Activated naive CD8-positive, alpha-beta T cell treated with anti-CD3 and anti-CD28 coated beads, Interleukin-2, amount 50 U/mL, for 16 hours (primary cell): Measurements from ENCODE around the gene CES5A.
"Not testable (repeated sequence)": the region's sequence is repeated elsewhere in the genome, so short reads cannot be mapped to it uniquely, and the experiment has no call there.

ENCODE experiments used
- DNase-seq: peaks from one replicate; pipeline ENCODE4 v3.0.0-alpha.2; 2020; ENCODE audit warnings: low read depth, low spot score

Gene CES5A

DNA sequence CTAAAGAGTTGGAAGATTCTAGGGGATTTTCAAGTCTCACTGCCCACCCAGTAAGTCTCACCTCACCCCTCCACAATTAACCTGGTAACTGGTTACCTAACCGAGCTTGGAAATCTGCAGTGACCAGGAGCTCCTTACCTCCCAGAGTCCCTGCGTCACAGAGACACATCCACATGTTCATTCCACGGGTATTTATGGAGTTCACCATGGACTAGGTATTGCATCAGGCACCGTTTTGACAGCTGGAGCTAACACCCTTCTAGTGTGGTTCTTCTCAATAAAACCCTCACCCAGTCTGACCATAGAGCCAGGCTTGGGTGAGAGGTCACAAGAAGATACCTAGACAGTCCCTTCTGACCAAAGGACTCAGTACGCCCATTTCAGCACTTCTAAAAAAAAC lies 2.1 kb downstream of the CES5A start:
- no peak for DNase-seq

DNA sequence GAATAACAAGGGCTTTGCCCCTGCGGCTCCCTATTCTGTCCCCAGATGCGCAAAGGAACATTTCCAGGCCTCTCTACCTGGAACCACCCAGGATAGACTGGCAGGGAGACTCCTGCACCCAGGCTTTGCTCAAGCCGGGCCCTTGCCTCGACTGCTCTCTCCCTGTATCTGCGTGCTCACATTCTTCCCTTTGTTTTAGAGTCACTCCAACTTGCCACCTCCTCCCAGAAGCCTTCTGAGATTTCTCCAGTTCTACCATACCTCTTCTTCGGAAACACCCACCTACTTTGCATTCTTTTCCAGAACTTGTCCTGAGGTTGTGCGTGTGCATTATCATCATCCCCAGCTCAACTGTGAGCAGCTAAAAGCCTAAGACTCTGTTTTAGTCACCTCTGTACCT lies 3.0 kb downstream of the CES5A start:
- DNase-seq: no peak

DNA sequence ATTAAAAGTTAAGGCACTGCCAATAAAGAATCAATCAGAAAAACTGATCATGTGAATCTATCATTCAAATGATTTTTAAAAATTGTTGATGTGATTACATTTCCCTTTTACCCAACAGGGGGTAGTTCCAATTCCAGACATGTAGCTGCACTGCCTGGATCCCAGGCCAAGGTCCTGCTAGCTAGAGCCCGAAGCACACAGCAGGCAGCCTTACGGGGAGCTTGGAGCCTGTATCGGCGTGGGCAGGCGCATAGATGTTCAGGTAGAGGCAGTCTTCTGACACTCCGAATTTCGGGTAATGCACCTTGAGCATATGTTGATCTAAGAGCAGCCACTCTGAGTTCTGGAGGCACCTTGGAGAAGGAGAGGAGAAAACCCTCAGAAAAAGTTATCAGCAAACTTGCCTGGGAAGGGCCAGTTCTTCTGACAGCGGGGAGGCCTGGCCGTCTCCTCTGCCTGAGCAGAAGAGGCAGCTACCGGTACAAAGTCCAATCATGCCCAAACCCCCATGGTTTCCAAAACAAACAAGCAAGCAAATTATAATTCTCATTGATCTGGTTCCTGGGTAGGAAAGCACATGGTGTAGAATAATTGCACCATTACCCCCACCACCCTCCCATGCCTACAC lies 3.6 kb downstream of the CES5A start:
- no peak for DNase-seq

DNA sequence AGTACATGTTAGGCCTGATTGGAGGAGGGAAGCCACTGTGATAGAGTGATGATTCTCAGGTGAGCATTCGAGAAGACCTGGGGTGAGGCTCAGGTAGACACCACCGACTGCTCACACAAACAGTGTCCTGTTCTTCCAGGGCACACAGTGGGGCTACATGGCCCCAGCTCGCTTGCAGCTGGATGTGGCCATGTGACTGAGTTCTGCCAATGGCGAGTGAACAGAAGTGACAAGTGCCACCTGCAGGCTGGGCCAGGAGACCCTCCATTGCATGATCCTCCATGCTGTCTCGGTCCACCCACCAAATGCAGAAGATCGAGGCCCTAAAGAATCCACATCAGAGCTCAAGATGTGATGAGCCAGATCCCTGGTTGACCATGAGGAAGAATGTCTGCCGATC lies 6.2 kb downstream of the CES5A start:
- DNase-seq: no peak

DNA sequence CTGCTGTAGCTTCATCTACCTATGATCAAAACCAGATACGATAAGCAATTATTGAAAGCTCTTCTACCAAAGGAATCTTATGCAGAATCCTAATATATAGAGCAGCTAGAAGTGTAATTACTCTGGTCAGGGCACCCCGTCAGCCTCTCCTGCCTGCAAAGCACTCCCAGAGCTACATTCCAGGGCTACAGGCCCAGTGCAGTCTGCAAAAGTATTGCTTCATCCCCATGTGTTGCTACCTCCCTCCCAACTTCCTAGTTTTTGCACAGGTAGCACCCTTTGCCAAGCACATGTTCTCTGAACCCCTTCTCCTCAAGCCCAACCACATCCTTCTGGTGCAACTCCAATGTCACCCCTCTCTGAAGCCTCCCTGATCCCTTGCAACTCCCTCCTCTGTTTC lies 7.0 kb downstream of the CES5A start:
- DNase-seq: no peak

DNA sequence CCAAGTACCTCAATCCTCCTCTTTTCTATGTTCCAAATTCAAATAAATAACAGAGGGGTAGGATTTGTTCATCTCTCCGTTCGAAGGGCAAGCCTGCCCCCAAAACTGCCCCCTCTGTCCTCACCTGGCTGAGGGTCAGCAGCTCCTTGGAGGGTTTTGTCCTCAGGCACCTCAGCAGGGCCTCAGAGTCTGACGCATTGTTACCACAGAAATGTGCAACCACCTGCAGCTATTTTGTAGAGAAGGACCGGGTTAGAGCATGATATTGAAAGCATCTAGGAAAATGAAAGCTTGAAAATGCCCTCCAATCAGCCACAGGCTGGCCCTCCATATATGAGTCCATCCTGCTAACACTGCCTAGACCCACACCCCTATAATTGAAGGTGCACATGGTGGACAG lies 13.9 kb downstream of the CES5A start:
- DNase-seq: no peak

DNA sequence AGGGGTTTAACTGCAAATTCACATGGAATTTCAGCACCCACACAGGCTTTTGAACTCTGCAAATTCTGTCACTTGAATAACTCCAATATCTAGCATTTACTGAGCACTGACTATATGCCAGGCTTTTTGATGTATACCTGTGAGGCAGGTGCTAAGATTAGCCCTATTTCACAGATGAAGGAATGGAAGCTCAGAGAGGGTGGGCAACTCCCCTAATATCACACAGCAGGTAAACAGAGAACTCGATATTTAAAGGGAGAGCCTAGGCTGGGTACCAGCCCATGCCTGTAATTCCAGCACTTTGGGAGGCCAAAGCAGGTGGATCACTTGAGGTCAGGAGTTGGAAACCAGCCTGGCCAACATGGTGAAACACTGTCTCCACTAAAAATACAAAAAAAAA lies 17.5 kb downstream of the CES5A start:
- DNase-seq: not testable (repeated sequence)

DNA sequence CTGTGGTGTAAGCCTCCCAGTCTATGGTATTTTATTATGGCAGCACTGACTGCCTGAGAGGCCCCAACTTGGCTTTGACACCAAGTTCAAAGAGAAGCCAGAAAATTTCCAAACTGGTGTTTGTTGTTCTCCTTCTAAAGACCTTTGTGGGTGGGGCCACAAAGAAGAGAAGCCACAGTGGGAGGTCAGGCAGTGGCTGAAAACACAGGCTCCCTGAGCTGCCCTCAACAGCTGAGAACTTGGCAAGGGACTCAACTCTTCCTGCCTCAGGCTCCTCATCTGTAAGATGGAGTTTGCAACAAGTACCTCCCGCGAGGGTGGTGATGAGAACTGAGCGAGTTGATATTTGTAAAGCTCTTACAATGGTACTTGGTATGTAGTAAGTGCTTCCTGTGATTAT lies 18.2 kb downstream of the CES5A start:
- no peak for DNase-seq

DNA sequence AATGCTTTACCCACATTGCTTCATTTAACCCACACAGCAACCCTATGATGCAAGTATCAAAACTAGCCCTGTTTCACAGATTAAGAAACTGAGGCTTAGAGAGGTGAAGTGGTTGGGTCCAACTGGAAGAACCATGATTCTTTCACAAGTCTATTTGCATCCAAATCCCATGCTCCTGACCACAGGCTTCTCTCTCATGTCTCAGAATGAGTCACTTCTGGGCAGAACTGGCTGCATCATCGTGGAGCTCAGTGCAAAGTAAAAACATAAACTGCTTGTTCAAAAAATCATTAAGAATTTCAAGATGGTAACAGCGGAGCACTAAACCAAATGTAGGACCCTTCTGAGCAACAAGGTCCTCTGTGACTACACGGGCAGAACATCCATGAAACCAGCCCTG lies 22.1 kb downstream of the CES5A start:
- no peak for DNase-seq

DNA sequence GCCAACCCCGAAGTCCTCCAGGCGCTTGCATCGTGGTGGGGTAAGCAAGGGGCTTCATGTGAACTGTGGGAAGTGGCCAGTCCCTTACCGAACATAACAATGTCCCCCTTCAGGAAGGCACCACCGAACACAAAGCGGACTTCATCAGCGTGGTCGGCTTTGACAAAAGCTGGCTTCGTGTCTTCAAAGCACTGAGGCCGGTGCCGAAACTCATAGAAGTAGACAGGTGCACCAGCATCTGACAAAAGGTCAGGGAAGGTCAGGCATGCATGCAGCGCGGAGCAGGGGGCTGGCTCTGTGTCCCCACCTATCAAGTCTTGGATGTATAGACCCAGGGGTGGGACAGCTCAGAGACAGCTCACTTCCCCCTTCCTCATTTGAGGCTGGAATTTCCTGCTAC lies 25.6 kb downstream of the CES5A start:
- no peak for DNase-seq

DNA sequence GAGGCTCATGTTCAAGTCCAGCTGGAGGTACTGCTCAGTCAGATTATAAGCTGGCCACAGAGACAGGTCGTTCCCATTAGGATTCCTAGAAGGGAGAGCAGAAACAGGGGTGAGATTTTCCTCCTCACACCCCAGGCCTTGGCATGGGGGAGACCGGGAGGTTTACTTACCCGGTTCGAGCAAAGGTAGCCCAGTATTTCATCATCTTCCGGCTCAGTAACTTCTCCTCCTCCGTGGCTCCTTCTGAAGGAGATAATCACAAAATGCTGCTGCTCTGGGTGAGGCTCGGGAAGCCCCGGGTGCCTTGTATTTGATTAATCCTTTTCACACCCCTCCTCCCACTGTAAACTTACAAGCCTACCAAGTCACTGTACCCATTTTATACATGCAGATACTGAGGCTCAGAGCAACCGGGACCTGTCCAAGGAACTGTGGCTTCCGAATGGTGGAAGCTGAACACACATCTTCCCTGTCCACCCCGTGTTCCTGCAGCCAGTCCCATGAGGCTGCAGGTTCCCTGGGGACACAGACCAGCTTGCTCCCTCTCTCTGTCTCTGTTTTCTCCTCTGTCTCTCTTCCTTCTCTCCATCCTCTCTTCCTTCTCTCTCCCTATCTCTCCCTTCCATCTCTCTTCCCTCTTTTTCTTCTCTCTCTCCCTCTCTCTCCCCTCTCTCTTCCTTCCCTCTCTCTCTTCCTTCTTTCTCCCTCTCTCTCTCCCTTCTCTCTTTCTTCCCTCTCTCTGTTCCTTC lies 28.4 kb downstream of the CES5A start:
- DNase-seq: no peak

DNA sequence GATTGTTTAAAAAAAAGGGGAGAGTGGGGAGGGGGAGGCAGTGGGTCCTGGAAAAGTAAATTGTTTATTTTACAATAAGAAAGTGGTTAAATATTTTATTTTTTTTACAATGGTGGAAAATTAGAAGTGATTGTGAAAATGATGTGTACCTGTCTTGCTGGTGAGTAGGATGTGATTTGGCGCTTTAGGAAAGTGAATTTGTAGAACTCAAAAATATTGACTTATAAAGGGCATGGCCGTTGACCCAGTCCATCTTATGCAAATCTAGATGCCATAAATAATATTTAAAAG lies 32.1 kb downstream of the CES5A start:
- no peak for DNase-seq

DNA sequence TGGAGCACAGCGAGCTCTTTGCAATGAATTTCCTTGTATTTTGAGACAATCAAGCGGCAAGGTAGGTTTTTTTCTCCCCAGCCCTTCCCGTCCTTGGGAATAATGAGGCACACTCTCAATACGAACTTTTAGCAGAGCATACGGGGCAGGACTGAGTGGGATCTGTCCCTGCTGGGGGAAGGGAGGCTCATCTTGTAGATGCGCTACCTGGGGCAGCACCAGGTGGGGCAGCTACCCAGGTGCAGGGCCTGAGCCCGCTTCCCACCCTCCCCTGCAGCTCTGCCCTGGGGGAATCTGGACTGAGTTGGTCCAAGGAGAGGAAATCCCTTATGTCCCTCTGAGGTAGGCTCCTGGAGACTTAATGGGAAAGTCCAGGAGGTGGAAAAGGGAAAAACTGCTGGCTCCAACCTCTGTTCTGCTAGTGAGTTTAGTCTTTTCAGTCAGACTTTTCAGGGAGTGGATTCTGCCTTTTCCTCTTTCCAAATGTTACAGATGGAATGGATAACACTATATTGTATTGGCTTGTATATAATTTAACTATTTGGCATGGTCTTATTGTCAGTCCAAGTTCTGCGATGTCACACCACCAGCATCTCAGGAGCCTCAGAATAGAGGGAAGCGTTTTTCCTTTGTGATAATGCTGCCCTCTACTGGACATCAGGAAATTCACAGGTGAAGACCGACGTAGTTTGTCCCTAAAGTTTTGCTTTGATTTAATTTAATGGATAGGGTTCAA lies 32.6 kb downstream of the CES5A start:
- no peak for DNase-seq

DNA sequence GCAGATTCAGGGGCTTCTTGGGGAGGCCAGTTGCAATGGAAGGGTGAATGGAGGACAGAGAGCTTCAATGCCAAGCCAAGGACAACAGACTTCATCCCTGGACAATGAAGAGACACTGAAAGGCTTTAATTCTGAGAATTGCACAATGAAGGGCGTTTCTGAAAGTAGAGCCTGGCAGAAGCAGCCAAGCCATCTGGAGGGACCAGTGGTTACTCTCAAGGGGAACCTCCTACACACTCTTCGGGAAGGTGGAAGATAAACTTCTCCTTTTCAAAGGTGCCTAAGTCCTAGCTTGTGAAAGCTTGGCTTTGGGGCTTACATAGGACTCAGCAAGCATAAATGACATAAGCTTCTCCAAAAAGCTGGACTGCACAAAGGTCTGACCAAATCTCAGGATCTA lies 36.1 kb downstream of the CES5A start:
- no peak for DNase-seq

DNA sequence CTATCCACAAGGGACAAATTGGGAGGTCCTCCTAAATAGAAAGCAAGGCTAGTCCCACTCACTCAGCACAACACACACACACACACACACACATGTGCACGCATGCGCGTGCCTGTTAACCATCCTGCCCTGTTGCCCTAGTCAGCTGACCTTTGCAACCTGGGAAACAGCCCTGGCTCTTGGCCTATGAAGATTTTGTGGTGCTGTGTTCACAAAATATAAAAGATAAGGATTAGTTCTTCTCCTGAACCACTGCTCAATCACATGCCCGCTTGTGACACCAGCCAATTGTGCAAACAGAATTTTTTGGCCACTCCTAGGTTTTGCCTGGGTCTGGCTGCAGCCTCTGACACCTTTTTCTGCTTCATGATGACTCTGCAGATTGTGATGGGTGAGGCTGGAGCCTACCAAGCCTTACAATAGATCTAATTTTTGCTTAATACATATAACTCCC lies 39.0 kb downstream of the CES5A start:
- no peak for DNase-seq

DNA sequence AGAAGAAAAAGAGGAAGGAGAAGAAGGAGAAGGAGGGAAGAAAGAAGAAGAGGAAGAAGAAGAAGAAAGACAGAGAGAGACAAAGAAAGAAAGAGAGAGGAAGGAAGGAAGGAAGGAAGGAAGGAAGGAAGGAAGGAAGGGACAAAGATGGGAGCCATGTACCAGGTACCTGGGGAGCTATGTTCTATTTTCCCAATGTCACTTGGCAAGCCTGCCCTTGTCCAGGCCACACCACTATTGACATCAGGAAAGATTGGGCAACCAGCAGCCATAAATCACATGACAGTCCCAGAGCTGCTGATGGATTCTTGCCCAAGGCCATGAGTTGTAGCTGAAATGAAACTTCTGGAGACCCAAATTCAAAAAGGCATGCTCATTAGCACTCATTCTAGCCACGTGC lies 39.6 kb downstream of the CES5A start:
- DNase-seq: no peak

DNA sequence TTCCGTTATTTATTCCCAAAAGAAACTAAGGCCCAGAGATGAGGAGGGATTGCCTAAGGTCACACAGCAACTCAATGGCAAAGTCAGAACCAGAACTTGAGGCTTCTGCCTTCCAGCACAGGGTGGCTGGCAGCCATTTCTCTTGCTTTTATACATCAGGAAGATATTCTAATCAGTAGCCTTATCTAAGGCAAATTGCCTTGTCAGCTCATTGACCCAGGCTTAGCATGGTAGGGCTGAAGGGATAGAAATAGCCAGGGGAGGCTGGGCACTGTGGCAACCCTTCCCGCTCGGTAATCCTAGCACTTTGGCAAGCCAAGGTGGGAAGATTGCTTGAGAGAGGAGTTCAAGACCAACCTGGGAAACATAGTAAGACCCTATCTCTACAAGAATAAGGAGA lies 40.0 kb downstream of the CES5A start:
- DNase-seq: not testable (repeated sequence)

DNA sequence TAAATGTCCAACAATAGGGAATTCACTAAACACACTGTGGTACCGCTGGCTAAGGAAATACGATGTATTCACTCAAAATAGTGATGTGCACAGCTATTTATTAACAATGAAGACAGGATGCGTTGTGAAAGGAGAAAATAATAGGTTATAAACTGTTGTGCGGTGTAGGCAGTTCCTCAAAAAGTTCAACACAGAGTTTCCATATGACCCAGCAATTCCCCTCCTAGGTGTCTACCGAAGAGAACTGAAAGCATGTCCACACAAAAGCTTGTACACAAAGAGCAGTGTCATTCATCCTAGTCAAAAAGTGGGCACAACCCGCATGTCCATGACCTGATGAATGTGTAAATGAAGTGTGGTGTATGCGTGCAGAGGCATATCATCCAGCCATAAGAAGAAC lies 41.1 kb downstream of the CES5A start:
- DNase-seq: no peak

DNA sequence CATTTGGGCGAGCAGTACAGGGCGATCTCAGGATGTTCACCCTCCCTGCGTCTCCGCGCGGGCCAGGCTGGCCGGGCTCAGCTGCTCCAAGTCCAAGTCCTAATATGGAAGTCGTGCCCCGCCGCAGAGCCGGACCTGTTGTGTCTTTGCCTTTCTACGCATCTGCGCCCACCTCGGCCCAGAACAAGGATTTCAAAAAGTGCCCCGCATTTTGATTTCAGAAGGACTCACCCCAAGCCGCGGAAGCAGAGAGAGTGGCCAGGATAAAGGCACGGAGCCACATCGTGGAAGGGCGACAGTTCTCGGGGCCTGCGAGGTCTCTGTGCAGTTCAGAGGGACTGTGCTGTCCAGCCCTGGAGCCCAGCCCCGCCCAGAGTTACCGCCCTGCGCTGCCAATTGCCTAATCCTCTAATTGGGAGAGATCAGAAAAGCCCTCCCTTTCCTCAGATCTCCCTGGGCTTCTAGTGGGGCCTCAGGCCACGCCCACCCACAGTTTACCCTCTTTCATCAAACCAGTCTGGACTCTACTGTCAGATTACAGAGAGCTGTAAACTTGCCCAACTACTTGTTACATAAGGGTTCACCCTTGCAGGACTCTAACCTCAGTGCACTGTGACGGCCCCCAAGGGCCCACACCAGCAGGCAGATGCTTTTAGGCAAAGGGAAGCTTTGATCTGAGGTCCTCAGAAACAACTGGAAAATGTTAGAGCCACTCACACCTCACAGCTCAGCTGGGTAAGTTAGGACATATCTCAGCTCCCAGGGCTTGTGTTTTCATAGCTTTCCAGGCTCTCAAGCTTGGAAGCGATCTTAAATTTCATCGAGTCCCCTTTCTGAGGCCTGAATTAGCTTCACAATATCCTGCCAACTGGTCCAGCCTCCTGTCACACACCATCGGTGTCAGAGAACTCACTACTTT lies 42.1 kb downstream of the CES5A start, which contains the start of gene CES1:
Gene CES1, minus strand, starts transcription at position 324 of the 919 bp plus-strand sequence. Its CDS starts 41 bp downstream, at position 283.
- DNase-seq: no peak

DNA sequence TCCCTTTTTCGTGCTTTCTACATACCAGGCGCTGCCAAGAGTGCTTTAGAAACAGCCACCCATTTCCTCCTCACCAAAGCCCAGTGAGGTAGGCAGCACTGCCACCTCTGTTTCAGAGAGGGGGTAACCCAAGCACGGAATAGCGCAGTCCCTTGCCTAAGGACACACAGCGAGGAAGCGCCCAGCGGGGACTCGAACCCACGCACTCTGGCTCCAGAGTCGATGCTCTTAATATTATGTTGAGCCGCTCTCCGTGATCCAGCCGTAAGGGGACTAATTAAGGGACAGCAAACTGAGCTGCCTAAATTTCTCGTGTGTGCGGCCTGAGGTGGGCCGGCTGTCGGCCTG lies 42.8 kb downstream of the CES5A start:
- DNase-seq: no peak

DNA sequence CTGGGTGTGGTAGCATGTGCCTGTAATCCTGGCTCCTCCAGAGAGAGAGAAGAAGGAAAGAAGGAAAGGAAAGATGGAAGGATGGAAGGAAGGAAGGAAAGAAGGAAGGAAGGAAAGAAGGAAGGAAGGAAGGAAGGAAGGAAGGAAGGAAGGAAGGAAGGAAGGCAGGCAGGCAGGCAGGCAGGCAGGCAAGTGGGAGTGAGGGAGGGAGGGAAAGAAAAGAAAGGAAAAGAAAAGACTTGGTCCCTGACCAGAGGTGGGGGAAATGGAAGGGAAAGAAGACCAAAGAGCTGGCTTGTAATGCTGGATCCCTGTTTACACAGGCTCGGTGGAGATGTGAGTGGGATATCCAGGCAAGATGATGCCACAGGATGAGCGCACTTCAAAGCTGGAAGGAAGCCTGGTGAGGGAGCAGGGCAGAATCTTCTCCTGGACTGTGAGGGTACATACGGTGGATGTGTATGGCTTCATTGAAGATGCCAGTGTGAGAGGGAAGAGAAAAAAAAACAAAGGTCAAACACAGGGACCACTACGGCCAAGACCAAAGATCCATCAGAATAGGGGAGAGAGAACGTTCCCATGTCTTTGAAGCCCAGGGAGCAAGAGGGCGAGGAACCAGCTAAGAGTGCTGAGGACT lies 44.4 kb downstream of the CES5A start:
- DNase-seq: no peak
